CD14-positive monocyte (primary cell): ENCODE measurements around the gene CHD6. TPM values are rescaled to one million over a fixed set of nuclear protein-coding genes. Genes with fewer than 3 reads are reported as not detected.
A peak's percentile ranks its signal among the peaks of the same experiment; 100 is the strongest.

Experiments used
- DNase-seq, 3 donors: peaks; one replicate each; pipeline ENCODE4 v3.0.0-alpha.2; 2011 to 2022
- H2AFZ ChIP-seq: 2 replicates; pipeline ENCODE4 v1.6.0; 2012; ENCODE audit warnings: mild to moderate bottlenecking, low read depth, low read length, inconsistent platforms; ENCODE audit not compliant: insufficient read depth, poor library complexity, severe bottlenecking
- H3K27ac ChIP-seq, 2 donors: 1 replicate in 1 of 2; 2 replicates in 1 of 2; pipeline ENCODE4 v1.5.1; 2012 to 2013; ENCODE audit warnings: low read length in 2 of 2, control low read depth in 1 of 2, inconsistent platforms in 1 of 2, low read depth in 1 of 2, mild to moderate bottlenecking in 1 of 2
- H3K27me3 ChIP-seq, 2 donors: one replicate each; pipeline versions ENCODE4 v1.6.0 to v1.6.1; 2011 to 2013; ENCODE audit warnings: low read length in 2 of 2; ENCODE audit not compliant: control insufficient read depth in 2 of 2, insufficient read depth in 2 of 2
- H3K36me3 ChIP-seq, 2 donors: replicated peaks in 1 of 2; 1 replicate in 1 of 2; 2 replicates in 1 of 2; pipeline versions ENCODE4 v1.5.1 to v1.6.1; 2012 to 2013; ENCODE audit warnings: low read length in 2 of 2, control low read depth in 1 of 2, inconsistent platforms in 1 of 2, mild to moderate bottlenecking in 1 of 2; ENCODE audit not compliant: insufficient read depth in 2 of 2, control insufficient read depth in 1 of 2
- H3K4me1 ChIP-seq, 2 donors: 1 replicate in 1 of 2; 2 replicates in 1 of 2; pipeline versions ENCODE4 v1.5.1 to v1.6.1; 2012 to 2013; ENCODE audit warnings: low read length in 2 of 2, control low read depth in 1 of 2, inconsistent platforms in 1 of 2, mild to moderate bottlenecking in 1 of 2, moderate library complexity in 1 of 2; ENCODE audit not compliant: insufficient read depth in 2 of 2, control insufficient read depth in 1 of 2
- H3K4me2 ChIP-seq: replicated peaks from 2 replicates; pipeline ENCODE3; 2012; ENCODE audit warnings: low read length, moderate library complexity, mild to moderate bottlenecking; ENCODE audit not compliant: poor library complexity, severe bottlenecking; ENCODE audit errors: extremely low read depth
- H3K4me3 ChIP-seq, 3 experiments: fragments of 200-600 bp in 1 of 3; sonication (generic) in 1 of 3; replicated peaks in 1 of 3; 1 replicate in 2 of 3; 2 replicates in 1 of 3; pipeline ENCODE4 v1.5.1; 2011 to 2013; ENCODE audit warnings: low read length in 3 of 3, mild to moderate bottlenecking in 3 of 3, control low read depth in 2 of 3, low read depth in 2 of 3, inconsistent platforms in 1 of 3, moderate library complexity in 1 of 3
- H3K79me2 ChIP-seq: 2 replicates; pipeline ENCODE4 v1.6.0; 2012; ENCODE audit warnings: mild to moderate bottlenecking, control low read depth, inconsistent platforms, low read length, moderate library complexity; ENCODE audit not compliant: insufficient read depth
- H3K9ac ChIP-seq: 2 replicates; pipeline ENCODE4 v1.6.0; 2017; ENCODE audit warnings: low read length, mild to moderate bottlenecking; ENCODE audit not compliant: insufficient read depth, poor library complexity, severe bottlenecking
- H3K9me3 ChIP-seq, 2 donors: replicated peaks in 1 of 2; 1 replicate in 1 of 2; 2 replicates in 1 of 2; pipeline versions ENCODE4 v1.5.1 to v1.6.1; 2012 to 2013; ENCODE audit warnings: low read length in 2 of 2, control low read depth in 1 of 2; ENCODE audit not compliant: control insufficient read depth in 1 of 2, insufficient read depth in 1 of 2
- H4K20me1 ChIP-seq: 2 replicates; pipeline ENCODE4 v1.6.0; 2012; ENCODE audit warnings: mild to moderate bottlenecking, low read length, control low read depth, moderate library complexity; ENCODE audit not compliant: insufficient read depth
- H3K27ac Mint-ChIP-seq, 7 donors: one replicate each; pipeline ENCODE4 v1.8.0; 2020; ENCODE audit warnings: mild to moderate bottlenecking in 7 of 7, mixed read lengths in 7 of 7, moderate library complexity in 6 of 7, inconsistent platforms in 2 of 7
- H3K27me3 Mint-ChIP-seq, 3 donors: one replicate each; pipeline ENCODE4 v1.8.0; 2021 to 2022; ENCODE audit warnings: low read depth in 3 of 3, mild to moderate bottlenecking in 3 of 3, mixed read lengths in 3 of 3, moderate library complexity in 3 of 3, inconsistent platforms in 1 of 3
- H3K36me3 Mint-ChIP-seq, 2 donors: one replicate each; pipeline ENCODE4 v1.8.0; 2020; ENCODE audit warnings: mixed read lengths in 2 of 2, inconsistent platforms in 1 of 2, mild to moderate bottlenecking in 1 of 2
- H3K4me1 Mint-ChIP-seq: one replicate; pipeline ENCODE4 v1.8.0; 2020; ENCODE audit warnings: mild to moderate bottlenecking, mixed read lengths
- H3K4me3 Mint-ChIP-seq, 2 donors: one replicate each; pipeline ENCODE4 v1.8.0; 2020; ENCODE audit warnings: mild to moderate bottlenecking in 2 of 2, mixed read lengths in 2 of 2, moderate library complexity in 1 of 2
- H3K9me3 Mint-ChIP-seq, 7 donors: one replicate each; pipeline ENCODE4 v1.8.0; 2020 to 2022; ENCODE audit warnings: mixed read lengths in 7 of 7, mild to moderate bottlenecking in 6 of 7, moderate library complexity in 6 of 7, inconsistent platforms in 2 of 7
- CTCF ChIP-seq: fragments of 200-600 bp; IDR thresholded peaks from one replicate; pipeline ENCODE4 v1.8.0; 2022; ENCODE audit warnings: antibody characterized with exemption, mild to moderate bottlenecking
- WGBS: methylation state at CpG from one replicate; pipeline ENCODE4 v1.1.5; 2013; ENCODE audit warnings: missing lambda C conversion rate; ENCODE audit not compliant: insufficient coverage; 5-methylcytosine and 5-hydroxymethylcytosine counted together
- intact Hi-C, 2 donors: fragments of 100-400 bp; cut with micrococcal nuclease; formaldehyde crosslinking; loops; one replicate each; pipeline versions ENCODE4 v1.15.0 to v1.15.1; 2023
- polyA plus RNA-seq, 3 donors: library from polyadenylated mRNA; depleted of rRNA in 1 of 3; unstranded in 2 of 3; stranded (reverse) in 1 of 3; fragments of 300-500 nt in 2 of 3; fragments of >200 nt in 1 of 3; fragmentation: Illumina TruSeq in 2 of 3; gene quantifications; 1 replicate in 2 of 3; 2 replicates in 1 of 3; pipeline ENCODE4 v1.2.3, GENCODE V29; 2012 to 2021

The CHD6 gene
- polyA plus RNA-seq, 3 donors = 12.9 to 19.6 (median 13.0) TPM

- WGBS = 92% methylated on average over 11 of the region's 11 CpGs
- Histone ChIP-seq H3K9ac (no peak overlapping the region), H3K79me2 (peaks cover 8% of the 10 kb centered on the region), H3K4me1 (no peaks in the 10 kb centered on the region), H3K4me3 (no peak overlapping the region), H4K20me1 (peaks cover 13% of the 10 kb centered on the region), H2AFZ (no peak overlapping the region), H3K4me2 (no peak overlapping the region), H3K9me3 (no peaks in the 10 kb centered on the region), H3K27me3 (no peaks in the 10 kb centered on the region), H3K27ac (no peak overlapping the region), H3K36me3 (peaks cover 28 to 83% of the 10 kb centered on the region in 2 donors)
- Mint-ChIP-seq H3K4me3 (no peak overlapping the region), H3K27me3 (no peaks in the 10 kb centered on the region), H3K36me3 (peaks cover 61 to 74% of the 10 kb centered on the region in 2 donors), H3K4me1 (peaks cover 2% of the 10 kb centered on the region), H3K9me3 (no peaks in the 10 kb centered on the region), H3K27ac (peak overlapping the region in 2 of 7 donors; percentile 10 to 77)
- no peak for DNase-seq
- no peak for TF ChIP-seq CTCF
- intact Hi-C loops = no loop called here
These were observed 105.6 kb downstream of the CHD6 start for GRCh38 chr20:41512624-41513023.

DNA sequence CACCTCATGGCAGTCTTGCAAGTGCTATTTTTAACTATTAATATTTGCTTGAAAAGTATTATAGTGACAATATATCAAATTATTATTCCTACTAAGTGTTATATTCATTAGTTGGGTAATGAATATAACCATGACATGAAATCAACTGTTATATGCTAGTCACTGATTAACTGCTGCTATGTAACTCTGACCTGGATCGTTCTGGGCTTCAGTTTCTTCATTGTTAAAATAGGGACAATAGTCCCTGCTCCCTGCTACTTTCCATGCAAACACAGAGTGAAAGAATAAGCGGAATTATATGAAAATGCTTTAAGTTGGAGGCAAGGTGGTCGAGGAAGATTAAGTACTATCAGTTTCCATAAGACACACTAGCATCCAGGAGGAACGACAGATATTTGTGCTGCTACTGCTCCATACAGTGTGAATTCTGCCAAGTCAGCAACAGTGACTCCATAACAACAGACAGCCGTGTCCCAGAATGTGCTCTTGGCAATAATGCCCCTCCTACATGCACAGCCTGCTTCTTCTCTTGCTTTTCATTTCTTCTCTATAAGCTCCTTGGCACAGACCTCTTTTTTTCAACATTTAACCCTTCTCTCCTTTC is 107.2 kb downstream of the CHD6 start:
- 100% methylated on average over 2 of the region's 5 CpGs for WGBS
- no peaks in the 10 kb centered on the region for H3K27me3 ChIP-seq
- Mint-ChIP-seq H3K9me3 (peaks cover 0 to 3% (median 2%) of the 10 kb centered on the region in 7 donors), H3K27ac (no peak overlapping the region), H3K4me1 (peaks cover 2% of the 10 kb centered on the region), H3K27me3 (no peaks in the 10 kb centered on the region), H3K36me3 (peaks cover 66 to 71% of the 10 kb centered on the region in 2 donors), H3K4me3 (no peak overlapping the region)
- no peaks in the 10 kb centered on the region for H3K79me2 ChIP-seq
- peaks cover 31 to 86% of the 10 kb centered on the region in 2 donors for H3K36me3 ChIP-seq
- no peak overlapping the region for H3K4me2 ChIP-seq
- no peaks in the 10 kb centered on the region for H3K4me1 ChIP-seq
- H3K27ac ChIP-seq = no peak overlapping the region
- no peak overlapping the region for H3K9ac ChIP-seq
- no peak overlapping the region for H3K4me3 ChIP-seq
- H2AFZ ChIP-seq = no peak overlapping the region
- no peak for TF ChIP-seq CTCF
- no peaks in the 10 kb centered on the region for H3K9me3 ChIP-seq
- intact Hi-C loops = no loop called here
- no peak for DNase-seq
- H4K20me1 ChIP-seq = peaks cover 5% of the 10 kb centered on the region
